Measurements from ENCODE around the gene AFAP1L1. TPM values are rescaled to one million over a fixed set of nuclear protein-coding genes. Genes with fewer than 3 reads are reported as not detected.

Gene AFAP1L1
- polyA plus RNA-seq, 1 donor, result 9.6 TPM

DNA sequence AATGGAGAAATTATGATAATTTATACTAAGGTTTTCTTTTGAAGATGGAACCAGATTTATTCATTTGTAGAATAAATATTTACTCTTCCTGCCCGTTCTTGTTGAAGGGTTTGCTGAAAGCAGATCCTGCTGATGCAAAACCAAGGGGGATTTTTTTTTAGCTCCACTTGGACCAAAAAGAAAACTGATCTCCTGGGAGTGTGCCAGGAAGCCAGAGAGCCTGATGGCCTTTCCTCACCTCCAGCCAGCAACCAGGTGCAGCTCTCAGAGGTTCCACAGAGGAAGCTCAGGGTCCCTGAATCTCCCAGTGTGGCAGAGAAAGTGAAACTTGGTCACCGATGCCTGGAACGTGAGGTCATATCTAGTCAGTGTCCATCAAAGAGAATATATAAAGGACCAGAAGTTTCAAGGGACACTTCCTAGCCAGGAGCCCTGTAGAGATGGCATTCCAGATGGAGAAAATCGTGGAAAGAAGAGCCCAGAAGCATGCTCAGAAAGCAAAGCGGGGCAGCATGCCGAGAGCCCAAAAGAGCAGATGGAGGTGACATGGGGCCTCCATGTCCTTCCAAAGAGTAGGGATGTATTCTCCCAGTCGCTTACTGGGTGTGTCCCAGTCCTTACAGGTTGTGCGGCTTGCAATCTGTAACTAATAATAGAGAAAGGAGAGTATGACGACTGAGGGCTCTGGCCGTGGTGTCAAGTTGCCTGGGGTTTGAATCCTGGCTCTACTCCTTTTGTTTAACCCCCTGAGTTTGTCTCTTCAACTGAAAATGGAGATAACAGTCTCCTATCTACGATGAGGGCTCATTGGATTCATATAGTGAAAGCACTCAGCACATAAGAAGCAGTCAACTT lies 12.2 kb downstream of the AFAP1L1 start:
- Histone ChIP-seq H3K4me3 (ENCODE audit: low read length) (no peak overlapping the region), H3K27ac (ENCODE audit: low read length) (no peak overlapping the region), H3K27me3 (ENCODE audit: control insufficient read depth, insufficient read depth, low read length) (peaks cover 6% of the 10 kb centered on the region), H3K9me3 (ENCODE audit: control insufficient read depth, low read depth, low read length) (no peaks in the 10 kb centered on the region), H3K36me3 (ENCODE audit: control insufficient read depth, insufficient read depth, low read length) (no peaks in the 10 kb centered on the region), H3K4me1 (ENCODE audit: control insufficient read depth, insufficient read depth, low read length) (no peaks in the 10 kb centered on the region)
- WGBS (ENCODE audit: insufficient coverage, low lambda C conversion rate), result 75% methylated on average over 1 of the region's 11 CpGs
- no peak for DNase-seq

GRCh38 chr5:149284501-149284900 lies 12.8 kb downstream of the AFAP1L1 start:
- peaks cover 6% of the 10 kb centered on the region for H3K27me3 ChIP-seq (ENCODE audit: control insufficient read depth, insufficient read depth, low read length)
- H3K27ac ChIP-seq (ENCODE audit: low read length), result no peak overlapping the region
- H3K4me3 ChIP-seq (ENCODE audit: low read length), result no peak overlapping the region
- H3K9me3 ChIP-seq (ENCODE audit: control insufficient read depth, low read depth, low read length), result no peaks in the 10 kb centered on the region
- no peaks in the 10 kb centered on the region for H3K4me1 ChIP-seq (ENCODE audit: control insufficient read depth, insufficient read depth, low read length)
- peak; percentile 75 to 89 for DNase-seq
- 33% methylated on average over 1 of the region's 5 CpGs for WGBS (ENCODE audit: insufficient coverage, low lambda C conversion rate)
- no peaks in the 10 kb centered on the region for H3K36me3 ChIP-seq (ENCODE audit: control insufficient read depth, insufficient read depth, low read length)

DNA sequence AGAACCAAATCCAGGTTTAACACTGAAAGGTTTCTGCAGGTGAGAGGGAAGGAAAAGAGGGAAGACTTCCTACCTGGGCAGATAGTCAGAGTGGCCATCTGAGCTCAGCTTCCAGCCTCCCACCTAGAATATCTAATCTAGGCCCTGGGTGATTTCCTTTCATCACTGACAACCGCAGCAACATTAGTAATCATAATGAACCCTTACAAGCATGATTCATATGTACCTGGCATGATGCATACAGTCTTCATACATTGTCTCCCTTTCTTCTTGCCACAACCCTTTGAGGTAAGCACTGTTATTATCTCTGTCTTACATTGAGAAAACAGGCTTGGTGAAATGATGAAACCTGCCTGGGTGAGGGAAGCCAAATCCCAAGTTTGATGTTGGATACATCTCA lies 13.5 kb downstream of the AFAP1L1 start:
- WGBS (ENCODE audit: insufficient coverage, low lambda C conversion rate), result no CpG with 5 or more reads among the region's 1 CpG
- H3K27me3 ChIP-seq (ENCODE audit: control insufficient read depth, insufficient read depth, low read length), result peaks cover 4% of the 10 kb centered on the region
- no peaks in the 10 kb centered on the region for H3K36me3 ChIP-seq (ENCODE audit: control insufficient read depth, insufficient read depth, low read length)
- no peaks in the 10 kb centered on the region for H3K4me1 ChIP-seq (ENCODE audit: control insufficient read depth, insufficient read depth, low read length)
- no peaks in the 10 kb centered on the region for H3K9me3 ChIP-seq (ENCODE audit: control insufficient read depth, low read depth, low read length)
- no peak for DNase-seq
- no peak overlapping the region for H3K4me3 ChIP-seq (ENCODE audit: low read length)
- H3K27ac ChIP-seq (ENCODE audit: low read length), result no peak overlapping the region

DNA sequence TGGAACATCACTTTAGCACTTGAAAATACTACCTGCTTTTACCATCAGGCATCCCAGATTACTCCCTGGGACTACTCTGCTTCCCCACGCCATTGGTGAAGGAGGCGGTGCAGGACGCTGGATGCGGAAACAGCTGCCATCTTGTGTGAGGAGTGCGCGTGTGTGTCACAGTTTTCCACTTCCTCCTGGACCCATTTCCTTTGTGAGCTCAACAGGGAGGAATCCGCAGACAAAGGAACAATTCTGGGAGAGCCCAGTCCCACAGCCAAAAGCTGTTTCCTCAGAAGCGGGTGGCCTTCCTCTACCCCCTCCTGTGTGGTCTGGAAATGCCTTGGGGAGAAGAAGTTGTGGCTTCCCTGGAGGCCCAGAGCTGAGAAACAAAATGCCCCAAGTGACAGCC lies 16.8 kb downstream of the AFAP1L1 start:
- no peak for DNase-seq
- Histone ChIP-seq H3K36me3 (ENCODE audit: control insufficient read depth, insufficient read depth, low read length) (no peaks in the 10 kb centered on the region), H3K9me3 (ENCODE audit: control insufficient read depth, low read depth, low read length) (no peaks in the 10 kb centered on the region), H3K4me3 (ENCODE audit: low read length) (no peak overlapping the region), H3K4me1 (ENCODE audit: control insufficient read depth, insufficient read depth, low read length) (no peaks in the 10 kb centered on the region), H3K27ac (ENCODE audit: low read length) (peak overlapping the region; percentile 2), H3K27me3 (ENCODE audit: control insufficient read depth, insufficient read depth, low read length) (no peaks in the 10 kb centered on the region)
- no CpG with 5 or more reads among the region's 8 CpGs for WGBS (ENCODE audit: insufficient coverage, low lambda C conversion rate)

GRCh38 chr5:149289301-149289700 lies 17.6 kb downstream of the AFAP1L1 start:
- WGBS (ENCODE audit: insufficient coverage, low lambda C conversion rate), result 90% methylated on average over 2 of the region's 7 CpGs
- Histone ChIP-seq H3K36me3 (ENCODE audit: control insufficient read depth, insufficient read depth, low read length) (no peaks in the 10 kb centered on the region), H3K27me3 (ENCODE audit: control insufficient read depth, insufficient read depth, low read length) (no peaks in the 10 kb centered on the region), H3K27ac (ENCODE audit: low read length) (peak overlapping the region; percentile 33), H3K9me3 (ENCODE audit: control insufficient read depth, low read depth, low read length) (no peaks in the 10 kb centered on the region), H3K4me3 (ENCODE audit: low read length) (no peak overlapping the region), H3K4me1 (ENCODE audit: control insufficient read depth, insufficient read depth, low read length) (no peaks in the 10 kb centered on the region)
- no peak for DNase-seq

GRCh38 chr5:149294872-149295829 lies 23.5 kb downstream of the AFAP1L1 start:
- 35% methylated on average over 2 of the region's 10 CpGs for WGBS (ENCODE audit: insufficient coverage, low lambda C conversion rate)
- no peak for DNase-seq
- H3K27me3 ChIP-seq (ENCODE audit: control insufficient read depth, insufficient read depth, low read length), result no peaks in the 10 kb centered on the region
- H3K36me3 ChIP-seq (ENCODE audit: control insufficient read depth, insufficient read depth, low read length), result no peaks in the 10 kb centered on the region
- no peak overlapping the region for H3K27ac ChIP-seq (ENCODE audit: low read length)
- H3K9me3 ChIP-seq (ENCODE audit: control insufficient read depth, low read depth, low read length), result no peaks in the 10 kb centered on the region
- peaks cover 29% of the 10 kb centered on the region for H3K4me1 ChIP-seq (ENCODE audit: control insufficient read depth, insufficient read depth, low read length)
- H3K4me3 ChIP-seq (ENCODE audit: low read length), result no peak overlapping the region

GRCh38 chr5:149297340-149298025 lies 25.8 kb downstream of the AFAP1L1 start:
- H3K9me3 ChIP-seq (ENCODE audit: control insufficient read depth, low read depth, low read length), result no peaks in the 10 kb centered on the region
- peak overlapping the region; percentile 66 for H3K27ac ChIP-seq (ENCODE audit: low read length)
- peak; percentile 64 to 74 for DNase-seq

DNA sequence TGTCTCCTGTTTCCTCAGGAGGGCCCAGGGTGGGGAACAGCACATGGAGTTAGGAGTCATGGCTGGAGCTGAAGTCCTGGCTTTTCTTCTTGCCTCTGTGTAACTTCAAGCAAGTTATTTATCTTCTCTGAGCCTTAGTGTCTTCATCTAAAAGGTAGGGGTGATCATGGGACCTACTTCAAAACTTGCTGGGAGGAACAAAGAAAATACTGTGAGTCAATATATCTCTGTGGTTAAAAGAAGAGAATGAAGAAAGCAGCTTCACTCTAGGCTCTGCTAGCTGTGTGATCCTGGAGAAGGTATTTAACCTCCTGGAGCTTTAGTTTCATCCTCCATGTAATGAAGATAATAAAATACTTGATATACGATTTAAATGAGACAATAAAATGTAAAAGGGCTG lies 26.5 kb downstream of the AFAP1L1 start:
- H3K9me3 ChIP-seq (ENCODE audit: control insufficient read depth, low read depth, low read length), result no peaks in the 10 kb centered on the region
- H3K4me3 ChIP-seq (ENCODE audit: low read length), result no peak overlapping the region
- peaks cover 37% of the 10 kb centered on the region for H3K4me1 ChIP-seq (ENCODE audit: control insufficient read depth, insufficient read depth, low read length)
- H3K36me3 ChIP-seq (ENCODE audit: control insufficient read depth, insufficient read depth, low read length), result no peaks in the 10 kb centered on the region
- no peak for DNase-seq
- WGBS (ENCODE audit: insufficient coverage, low lambda C conversion rate), result no CpG with 5 or more reads among the region's 1 CpG
- H3K27ac ChIP-seq (ENCODE audit: low read length), result peak overlapping the region; percentile 66
- no peaks in the 10 kb centered on the region for H3K27me3 ChIP-seq (ENCODE audit: control insufficient read depth, insufficient read depth, low read length)

More at GRCh38 chr5:149297340-149298025, 25.8 kb downstream of the AFAP1L1 start:
- peaks cover 37% of the 10 kb centered on the region for H3K4me1 ChIP-seq (ENCODE audit: control insufficient read depth, insufficient read depth, low read length)
- no peak overlapping the region for H3K4me3 ChIP-seq (ENCODE audit: low read length)
- WGBS (ENCODE audit: insufficient coverage, low lambda C conversion rate), result no CpG with 5 or more reads among the region's 5 CpGs
- H3K36me3 ChIP-seq (ENCODE audit: control insufficient read depth, insufficient read depth, low read length), result no peaks in the 10 kb centered on the region
- no peaks in the 10 kb centered on the region for H3K27me3 ChIP-seq (ENCODE audit: control insufficient read depth, insufficient read depth, low read length)

DNA sequence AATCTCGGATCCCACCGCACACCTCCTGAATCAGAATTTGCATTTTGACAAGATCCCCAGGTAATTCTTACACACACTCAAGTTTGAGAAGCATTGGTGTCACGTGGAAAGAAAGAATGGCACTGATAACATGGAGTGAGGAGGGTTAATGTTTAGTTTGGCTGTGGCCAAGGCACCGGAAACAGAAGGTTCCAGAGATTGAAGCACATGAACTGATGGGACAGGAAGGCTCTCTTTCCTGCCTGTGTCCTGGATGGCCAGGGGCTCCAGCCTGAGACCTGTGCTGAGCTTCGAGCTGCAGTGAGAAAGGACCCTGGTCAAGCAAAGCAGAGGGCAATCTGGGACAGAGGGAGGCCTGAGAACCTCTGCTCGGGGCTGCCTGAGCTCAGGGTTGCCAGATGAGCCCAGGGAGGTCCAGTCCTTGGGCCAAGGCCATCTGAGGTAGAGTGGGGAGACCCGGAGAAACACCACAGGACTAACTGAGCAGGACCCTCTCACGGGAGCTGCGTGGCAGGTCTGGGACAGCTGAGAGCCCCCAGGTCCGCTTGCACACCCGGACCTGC lies 27.3 kb downstream of the AFAP1L1 start:
- DNase-seq, result peak; percentile 19 to 55
- Histone ChIP-seq H3K4me1 (ENCODE audit: control insufficient read depth, insufficient read depth, low read length) (peaks cover 37% of the 10 kb centered on the region), H3K36me3 (ENCODE audit: control insufficient read depth, insufficient read depth, low read length) (no peaks in the 10 kb centered on the region), H3K27me3 (ENCODE audit: control insufficient read depth, insufficient read depth, low read length) (no peaks in the 10 kb centered on the region), H3K4me3 (ENCODE audit: low read length) (no peak overlapping the region), H3K27ac (ENCODE audit: low read length) (peak overlapping the region; percentile 24), H3K9me3 (ENCODE audit: control insufficient read depth, low read depth, low read length) (no peaks in the 10 kb centered on the region)
- WGBS (ENCODE audit: insufficient coverage, low lambda C conversion rate), result no CpG with 5 or more reads among the region's 11 CpGs
